IMR-90 (cell line): ENCODE measurements around the gene ERVW-1. TPM values are rescaled to one million over a fixed set of nuclear protein-coding genes. Genes with fewer than 3 reads are reported as not detected.

ENCODE experiments used
- ATAC-seq: fragments of 200-7000 bp; cut with Tn5 transposase; 2 replicates; pipeline ENCODE4 v1.9.1; 2020; ENCODE audit warnings: low read depth, mild to moderate bottlenecking, moderate library complexity
- BruUV-seq: library from RNA; stranded (reverse); fragments of 400-500 nt; replicated peaks from 2 replicates; lab custom pipeline; 2021; lab: Mats Ljungman, UMichigan
- CTCF ChIA-PET: fragments of 300-600 bp; formaldehyde crosslinking; extraction: SDS; loops from one replicate; lab custom pipeline; 2021; ENCODE audit warnings: antibody characterized with exemption; lab: Yijun Ruan, JAX
- POLR2A ChIA-PET: fragments of 300-600 bp; sonication (Branson Sonifier 250); formaldehyde crosslinking; loops from one replicate; lab custom pipeline; 2022; ENCODE audit warnings: antibody characterized with exemption; ENCODE audit not compliant: unreplicated experiment; lab: Charles Lee
- DNase-seq: peaks from one replicate; pipeline ENCODE4 v3.0.0; 2013
- H2AFZ ChIP-seq: replicated peaks from 2 replicates; pipeline ENCODE3; 2013; ENCODE audit warnings: low read length, mild to moderate bottlenecking; ENCODE audit not compliant: poor library complexity
- H2AK5ac ChIP-seq: 2 replicates; pipeline ENCODE4 v1.6.1; 2013; ENCODE audit warnings: low read depth, low read length, inconsistent platforms
- H2AK9ac ChIP-seq: replicated peaks from 2 replicates; pipeline ENCODE3; 2013; ENCODE audit warnings: mild to moderate bottlenecking, low read depth, low read length, moderate library complexity; ENCODE audit not compliant: poor library complexity
- H2BK120ac ChIP-seq: 2 replicates; pipeline ENCODE4 v1.6.1; 2013; ENCODE audit warnings: low read depth, low read length, inconsistent platforms
- H2BK15ac ChIP-seq: 3 replicates; pipeline ENCODE4 v1.6.1; 2013; ENCODE audit warnings: low read depth, low read length, inconsistent platforms
- H2BK20ac ChIP-seq: 2 replicates; pipeline ENCODE4 v1.6.1; 2013; ENCODE audit warnings: low read depth, mild to moderate bottlenecking, inconsistent platforms, low read length, moderate library complexity
- H2BK5ac ChIP-seq: 2 replicates; pipeline ENCODE4 v1.6.1; 2013; ENCODE audit warnings: mild to moderate bottlenecking, low read depth, low read length, inconsistent platforms; ENCODE audit not compliant: poor library complexity, severe bottlenecking
- H3K14ac ChIP-seq: replicated peaks from 2 replicates; pipeline ENCODE4 v1.6.1; 2013; ENCODE audit warnings: low read depth, low read length, inconsistent platforms
- H3K18ac ChIP-seq: 2 replicates; pipeline ENCODE4 v1.6.1; 2013; ENCODE audit warnings: low read depth, low read length, control low read depth
- H3K23ac ChIP-seq: 2 replicates; pipeline ENCODE4 v1.6.1; 2013; ENCODE audit warnings: low read depth, low read length, inconsistent platforms
- H3K27ac ChIP-seq: 2 replicates; pipeline ENCODE4 v1.5.1; 2013; ENCODE audit warnings: mild to moderate bottlenecking, control low read depth, low read length; ENCODE audit not compliant: insufficient read depth
- H3K27me3 ChIP-seq: 2 replicates; pipeline ENCODE4 v1.6.1; 2013; ENCODE audit warnings: low read length; ENCODE audit not compliant: control insufficient read depth, insufficient read depth
- H3K36me3 ChIP-seq: 2 replicates; pipeline ENCODE4 v1.6.1; 2013; ENCODE audit warnings: low read length, mixed read lengths; ENCODE audit not compliant: control insufficient read depth, insufficient read depth
- H3K4ac ChIP-seq: 2 replicates; pipeline ENCODE4 v1.6.1; 2013; ENCODE audit warnings: low read depth, low read length, inconsistent platforms
- H3K4me1 ChIP-seq: 2 replicates; pipeline ENCODE4 v1.6.1; 2013; ENCODE audit warnings: low read length, mixed read lengths; ENCODE audit not compliant: control insufficient read depth, insufficient read depth
- H3K4me2 ChIP-seq: 2 replicates; pipeline ENCODE4 v1.6.1; 2013; ENCODE audit warnings: low read depth, mild to moderate bottlenecking, control low read depth, low read length, moderate library complexity
- H3K4me3 ChIP-seq: 2 replicates; pipeline ENCODE4 v1.5.1; 2013; ENCODE audit warnings: low read depth, mild to moderate bottlenecking, control low read depth, low read length, moderate library complexity; ENCODE audit not compliant: insufficient read depth
- H3K56ac ChIP-seq: 2 replicates; pipeline ENCODE4 v1.6.1; 2013; ENCODE audit warnings: low read length, inconsistent platforms; ENCODE audit not compliant: insufficient read depth; ENCODE audit errors: extremely low read depth
- H3K79me1 ChIP-seq, 2 experiments: 2 replicates each; pipeline ENCODE4 v1.6.1; 2013; ENCODE audit warnings: low read length in 2 of 2, inconsistent platforms in 1 of 2, low read depth in 1 of 2
- H3K9ac ChIP-seq: 2 replicates; pipeline ENCODE4 v1.6.1; 2013; ENCODE audit warnings: low read depth, low read length, control low read depth
- H3K9me1 ChIP-seq: 2 replicates; pipeline ENCODE4 v1.6.1; 2013; ENCODE audit warnings: low read length, inconsistent platforms; ENCODE audit not compliant: insufficient read depth
- H3K9me3 ChIP-seq: 2 replicates; pipeline ENCODE4 v1.6.1; 2013; ENCODE audit warnings: low read length; ENCODE audit not compliant: control insufficient read depth, insufficient read depth
- H4K20me1 ChIP-seq: 2 replicates; pipeline ENCODE4 v1.6.1; 2013; ENCODE audit warnings: low read length, inconsistent platforms; ENCODE audit not compliant: insufficient read depth
- H4K5ac ChIP-seq: 2 replicates; pipeline ENCODE4 v1.6.1; 2013; ENCODE audit warnings: mild to moderate bottlenecking, low read depth, low read length, control low read depth
- H4K8ac ChIP-seq, 2 experiments: 2 replicates each; pipeline ENCODE4 v1.6.1; 2013; ENCODE audit warnings: low read depth in 2 of 2, low read length in 2 of 2, control low read depth in 1 of 2, inconsistent platforms in 1 of 2
- H4K91ac ChIP-seq: 2 replicates; pipeline ENCODE4 v1.6.1; 2013; ENCODE audit warnings: low read depth, low read length, inconsistent platforms; ENCODE audit not compliant: insufficient read depth
- BHLHE40 ChIP-seq: fragments of 150-350 bp; IDR thresholded peaks from 2 replicates; pipeline ENCODE4 v1.6.1; 2016; ENCODE audit warnings: mild to moderate bottlenecking, low read depth, low read length
- CEBPB ChIP-seq: IDR thresholded peaks from 2 replicates; pipeline ENCODE4 v1.6.1; 2012; ENCODE audit warnings: low read depth, low read length, improper control_type of control experiment
- CHD1 ChIP-seq: IDR thresholded peaks from 2 replicates; pipeline ENCODE4 v1.6.1; 2012; ENCODE audit warnings: low read depth, low read length, improper control_type of control experiment
- CTCF ChIP-seq: conservative IDR thresholded peaks from 2 replicates; pipeline ENCODE4 v1.5.1; 2012; ENCODE audit warnings: mild to moderate bottlenecking, low read depth, low read length, improper control_type of control experiment
- FOS ChIP-seq: fragments of 150-350 bp; IDR thresholded peaks from 2 replicates; pipeline ENCODE4 v1.6.1; 2016; ENCODE audit warnings: low read depth, low read length
- MXI1 ChIP-seq: IDR thresholded peaks from 2 replicates; pipeline ENCODE4 v1.6.1; 2012; ENCODE audit warnings: low read depth, mild to moderate bottlenecking, low read length, moderate library complexity, borderline replicate concordance
- NFE2L2 ChIP-seq: fragments of 150-350 bp; IDR thresholded peaks from 2 replicates; pipeline ENCODE4 v1.6.1; 2016; ENCODE audit warnings: low read depth, mild to moderate bottlenecking, low read length
- POLR2A ChIP-seq: IDR thresholded peaks from 2 replicates; pipeline ENCODE4 v1.6.1; 2012; ENCODE audit warnings: mild to moderate bottlenecking, low read depth, low read length
- RAD21 ChIP-seq: IDR thresholded peaks from 2 replicates; pipeline ENCODE4 v1.6.1; 2012; ENCODE audit warnings: low read length, improper control_type of control experiment
- RFX5 ChIP-seq: IDR thresholded peaks from 2 replicates; pipeline ENCODE4 v1.8.0; 2012; ENCODE audit warnings: low read depth, mild to moderate bottlenecking, low read length, moderate library complexity
- SMC3 ChIP-seq: fragments of 150-350 bp; IDR thresholded peaks from 2 replicates; pipeline ENCODE4 v1.6.1; 2016; ENCODE audit warnings: low read depth, mild to moderate bottlenecking, antibody characterized with exemption, low read length, moderate library complexity
- USF2 ChIP-seq: fragments of 150-350 bp; IDR thresholded peaks from 2 replicates; pipeline ENCODE4 v1.6.1; 2017; ENCODE audit warnings: mild to moderate bottlenecking, antibody characterized with exemption, low read length, low read depth
- WGBS, 2 experiments: methylation state at CpG; one replicate each; pipeline versions ENCODE4 v1.1.5 to v1.1.7; 2013; ENCODE audit warnings: missing lambda C conversion rate in 2 of 2; ENCODE audit not compliant: insufficient read length in 1 of 2; ENCODE audit errors: extremely low coverage in 2 of 2; 5-methylcytosine and 5-hydroxymethylcytosine counted together
- dilution Hi-C: fragments of 300-500 bp; cut with HindIII; formaldehyde crosslinking; loops from one replicate; pipeline ENCODE4 v1.14.3; 2018; ENCODE audit warnings: low sequenced_read_pairs; ENCODE audit not compliant: unreplicated experiment
- in situ Hi-C: fragments of 300-500 bp; cut with MboI; formaldehyde crosslinking; loops from 3 replicates; pipeline ENCODE4 v1.14.3; 2019; ENCODE audit warnings: low sequenced_read_pairs, inconsistent platforms, mixed read lengths
- intact Hi-C: fragments of 100-400 bp; cut with micrococcal nuclease; formaldehyde crosslinking; loops from 2 replicates; pipeline ENCODE4 v1.10.0; 2022
- polyA plus RNA-seq, 3 experiments: library from polyadenylated mRNA; depleted of rRNA; stranded (reverse); fragments of >200 nt; gene quantifications; 2 replicates each; pipeline ENCODE4 v1.2.3, GENCODE V29; 2012; ENCODE audit warnings: low replicate concordance in 1 of 3
- total RNA-seq: library from RNA; depleted of rRNA; stranded (reverse); fragments of >200 nt; gene quantifications from 2 replicates; pipeline ENCODE4 v1.2.3, GENCODE V29; 2012

Gene ERVW-1
- total and polyA plus RNA-seq, 2 of the 4 experiments (the other 2 are of a cell fraction), result not detected

GRCh38 chr7:92520024-92520423, 42.3 kb upstream of the ERVW-1 start:
- no peak overlapping the region for H2BK15ac ChIP-seq
- H3K4me2 ChIP-seq, result no peak overlapping the region
- dilution Hi-C loops, result no loop called here
- no peak overlapping the region for H2BK120ac ChIP-seq
- H2AK5ac ChIP-seq, result no peak overlapping the region
- no TSS peak for BruUV-seq
- no peak overlapping the region for H4K8ac ChIP-seq
- intact Hi-C loops, result no loop called here
- H3K9ac ChIP-seq, result no peak overlapping the region
- peaks cover 6% of the 10 kb centered on the region; the same call in 1 of the 2 replicates for H3K36me3 ChIP-seq
- H2BK20ac ChIP-seq, result no peak overlapping the region
- no peak overlapping the region for H2AK9ac ChIP-seq
- H3K27ac ChIP-seq, result no peak overlapping the region
- no peak overlapping the region for H3K14ac ChIP-seq
- no peak overlapping the region for H2AFZ ChIP-seq
- in situ Hi-C loops, result no loop called here
- H2BK5ac ChIP-seq, result no peak overlapping the region
- no peaks in the 10 kb centered on the region for H3K27me3 ChIP-seq
- TF ChIP-seq CEBPB (no peak), BHLHE40 (no peak), POLR2A (no peak), NFE2L2 (no peak), CTCF (no peak), SMC3 (no peak), USF2 (no peak), FOS (no peak), MXI1 (no peak), RAD21 (no peak), RFX5 (no peak), CHD1 (no peak)
- no peaks in the 10 kb centered on the region for H3K4me1 ChIP-seq
- H3K4ac ChIP-seq, result no peak overlapping the region
- no peak overlapping the region for H3K4me3 ChIP-seq
- no peaks in the 10 kb centered on the region for H4K20me1 ChIP-seq
- DNase-seq (no peak), ATAC-seq (no peak)
- ChIA-PET POLR2A (no interaction called here), CTCF (no interaction called here)
- H3K79me1 ChIP-seq, result peaks cover 4 to 13% of the 10 kb centered on the region in 2 experiments; a peak in 3 of 4 replicates
- H3K9me1 ChIP-seq, result no peaks in the 10 kb centered on the region
- no peak overlapping the region for H3K23ac ChIP-seq
- H4K91ac ChIP-seq, result no peak overlapping the region
- H3K18ac ChIP-seq, result no peak overlapping the region
- H3K9me3 ChIP-seq, result no peaks in the 10 kb centered on the region
- H4K5ac ChIP-seq, result no peak overlapping the region
- H3K56ac ChIP-seq, result no peak overlapping the region
- WGBS, 2 experiments, result no CpG with 5 or more reads among the region's 1 CpG
